Effector memory CD8-positive, alpha-beta T cell (primary cell): ENCODE measurements around the gene WFDC6.
"Not testable (repeated sequence)": the region's sequence is repeated elsewhere in the genome, so short reads cannot be mapped to it uniquely, and the experiment has no call there.

Source experiments
- ATAC-seq: fragments of 150-1000 bp; cut with Tn5 transposase; replicated peaks from 2 replicates; pipeline ENCODE4 v1.10.0; 2021; ENCODE audit warnings: mild to moderate bottlenecking, moderate library complexity
- DNase-seq, 3 experiments: peaks; one replicate each; pipeline ENCODE4 v3.0.0; 2021
- H3K27ac Mint-ChIP-seq, 2 donors: one replicate each; pipeline ENCODE4 v1.8.0; 2022; ENCODE audit warnings: mild to moderate bottlenecking in 2 of 2, mixed read lengths in 2 of 2, moderate library complexity in 2 of 2
- H3K27me3 Mint-ChIP-seq, 2 donors: one replicate each; pipeline ENCODE4 v1.8.0; 2022; ENCODE audit warnings: mixed read lengths in 2 of 2
- H3K36me3 Mint-ChIP-seq: one replicate; pipeline ENCODE4 v1.8.0; 2022; ENCODE audit warnings: mild to moderate bottlenecking, moderate library complexity, mixed read lengths; ENCODE audit not compliant: insufficient read depth
- H3K4me1 Mint-ChIP-seq, 2 donors: one replicate each; pipeline ENCODE4 v1.8.0; 2022; ENCODE audit warnings: low read depth in 2 of 2, mixed read lengths in 2 of 2
- H3K4me3 Mint-ChIP-seq, 2 donors: one replicate each; pipeline ENCODE4 v1.8.0; 2022; ENCODE audit warnings: mild to moderate bottlenecking in 2 of 2, mixed read lengths in 2 of 2, moderate library complexity in 2 of 2
- H3K9me3 Mint-ChIP-seq, 2 donors: one replicate each; pipeline ENCODE4 v1.8.0; 2022; ENCODE audit warnings: mixed read lengths in 2 of 2
- total RNA-seq, 9 experiments: gene quantifications; one replicate each; lab custom pipeline; 2026; lab: John Stamatoyannopoulos, UW

Gene WFDC6
- total RNA-seq = 0 reads per million in 9 experiments

- Mint-ChIP-seq H3K4me3 (no peak within 1 kb of the TSS), H3K4me1 (no peaks in the 10 kb centered on the region), H3K36me3 (no peaks in the 10 kb centered on the region), H3K9me3 (no peaks in the 10 kb centered on the region), H3K27me3 (peaks cover 50 to 51% of the 10 kb centered on the region in 2 donors), H3K27ac (no peak within 1 kb of the TSS)
- no peak for DNase-seq
- ATAC-seq = no peak
These were observed at the start of gene WFDC6 for GRCh38 chr20:45539382-45539781. WFDC6 (minus strand) TSS chr20:45539482; CDS start chr20:45539407, 75 bp downstream.

GRCh38 chr20:45588800-45589199 is 49.5 kb upstream of the WFDC6 start:
- DNase-seq = no peak
- H3K4me3 Mint-ChIP-seq = no peak overlapping the region
- no peaks in the 10 kb centered on the region for H3K9me3 Mint-ChIP-seq
- no peaks in the 10 kb centered on the region for H3K36me3 Mint-ChIP-seq
- H3K27me3 Mint-ChIP-seq = peaks cover 20 to 43% of the 10 kb centered on the region in 2 donors
- no peak overlapping the region for H3K27ac Mint-ChIP-seq
- H3K4me1 Mint-ChIP-seq = no peaks in the 10 kb centered on the region
- no peak for ATAC-seq

GRCh38 chr20:45585986-45586385 is 46.7 kb upstream of the WFDC6 start:
- DNase-seq, H3K36me3 Mint-ChIP-seq, H3K4me3 Mint-ChIP-seq, ATAC-seq, H3K4me1 Mint-ChIP-seq, H3K9me3 Mint-ChIP-seq, H3K27ac Mint-ChIP-seq: not testable (repeated sequence)
- peaks cover 0 to 35% of the 10 kb centered on the region in 2 donors for H3K27me3 Mint-ChIP-seq

- not testable (repeated sequence) for H3K9me3 Mint-ChIP-seq, DNase-seq, H3K4me1 Mint-ChIP-seq, H3K36me3 Mint-ChIP-seq, ATAC-seq, H3K27ac Mint-ChIP-seq, H3K4me3 Mint-ChIP-seq
- H3K27me3 Mint-ChIP-seq = peaks cover 4 to 47% of the 10 kb centered on the region in 2 donors
These were observed 45.0 kb upstream of the WFDC6 start for GRCh38 chr20:45584294-45584693.

- Mint-ChIP-seq H3K27ac (no peak overlapping the region), H3K9me3 (no peaks in the 10 kb centered on the region), H3K4me3 (no peak overlapping the region), H3K4me1 (no peaks in the 10 kb centered on the region), H3K36me3 (no peaks in the 10 kb centered on the region), H3K27me3 (peaks cover 11 to 46% of the 10 kb centered on the region in 2 donors)
- no peak for DNase-seq
- no peak for ATAC-seq
These were observed 44.2 kb upstream of the WFDC6 start for GRCh38 chr20:45583502-45583901.

GRCh38 chr20:45581702-45582101 is 42.4 kb upstream of the WFDC6 start:
- H3K4me1 Mint-ChIP-seq = no peaks in the 10 kb centered on the region
- no peaks in the 10 kb centered on the region for H3K36me3 Mint-ChIP-seq
- DNase-seq (no peak), ATAC-seq (no peak)
- H3K27ac Mint-ChIP-seq = no peak overlapping the region
- no peak overlapping the region for H3K4me3 Mint-ChIP-seq
- no peaks in the 10 kb centered on the region for H3K9me3 Mint-ChIP-seq
- peaks cover 11 to 34% of the 10 kb centered on the region in 2 donors for H3K27me3 Mint-ChIP-seq

- H3K36me3 Mint-ChIP-seq = no peaks in the 10 kb centered on the region
- H3K4me3 Mint-ChIP-seq = no peak within 1 kb of the TSS
- no peaks in the 10 kb centered on the region for H3K9me3 Mint-ChIP-seq
- H3K27ac Mint-ChIP-seq = no peak within 1 kb of the TSS
- ATAC-seq (no peak), DNase-seq (no peak)
- H3K4me1 Mint-ChIP-seq = no peaks in the 10 kb centered on the region
- H3K27me3 Mint-ChIP-seq = peaks cover 14 to 42% of the 10 kb centered on the region in 2 donors
These were observed 39.9 kb upstream of the WFDC6 start, which contains the start of gene WFDC8 for GRCh38 chr20:45579184-45579583. WFDC8 (minus strand) TSS chr20:45579284; CDS start chr20:45579247, 37 bp downstream.

- Mint-ChIP-seq H3K4me1 (no peaks in the 10 kb centered on the region), H3K4me3 (no peak overlapping the region), H3K27me3 (peaks cover 23 to 51% of the 10 kb centered on the region in 2 donors), H3K36me3 (no peaks in the 10 kb centered on the region), H3K9me3 (no peaks in the 10 kb centered on the region), H3K27ac (no peak overlapping the region)
- DNase-seq = no peak
- ATAC-seq = no peak
These were observed 38.9 kb upstream of the WFDC6 start for GRCh38 chr20:45578231-45578630.

GRCh38 chr20:45576995-45577394 is 37.7 kb upstream of the WFDC6 start:
- Mint-ChIP-seq H3K4me3 (no peak overlapping the region), H3K27ac (no peak overlapping the region), H3K9me3 (no peaks in the 10 kb centered on the region), H3K4me1 (no peaks in the 10 kb centered on the region), H3K36me3 (no peaks in the 10 kb centered on the region), H3K27me3 (peaks cover 31 to 55% of the 10 kb centered on the region in 2 donors)
- ATAC-seq (no peak), DNase-seq (no peak)

GRCh38 chr20:45575931-45576330 is 36.6 kb upstream of the WFDC6 start:
- H3K4me1 Mint-ChIP-seq = no peaks in the 10 kb centered on the region
- no peak for ATAC-seq
- no peak overlapping the region for H3K4me3 Mint-ChIP-seq
- H3K27me3 Mint-ChIP-seq = peaks cover 36 to 50% of the 10 kb centered on the region in 2 donors
- H3K36me3 Mint-ChIP-seq = no peaks in the 10 kb centered on the region
- no peaks in the 10 kb centered on the region for H3K9me3 Mint-ChIP-seq
- H3K27ac Mint-ChIP-seq = no peak overlapping the region
- DNase-seq = no peak

GRCh38 chr20:45569650-45570049 is 30.4 kb upstream of the WFDC6 start:
- not testable (repeated sequence) for H3K4me1 Mint-ChIP-seq, H3K27ac Mint-ChIP-seq, H3K9me3 Mint-ChIP-seq, H3K4me3 Mint-ChIP-seq, H3K36me3 Mint-ChIP-seq, ATAC-seq, DNase-seq
- H3K27me3 Mint-ChIP-seq = peaks cover 38 to 40% of the 10 kb centered on the region in 2 donors

GRCh38 chr20:45564760-45565276 is 25.5 kb upstream of the WFDC6 start:
- DNase-seq (no peak), ATAC-seq (no peak)
- H3K4me3 Mint-ChIP-seq = no peak overlapping the region
- no peaks in the 10 kb centered on the region for H3K4me1 Mint-ChIP-seq
- peaks cover 3 to 5% of the 10 kb centered on the region in 2 donors for H3K9me3 Mint-ChIP-seq
- no peaks in the 10 kb centered on the region for H3K36me3 Mint-ChIP-seq
- H3K27me3 Mint-ChIP-seq = peaks cover 47 to 54% of the 10 kb centered on the region in 2 donors
- H3K27ac Mint-ChIP-seq = no peak overlapping the region

GRCh38 chr20:45555198-45555597 is 15.9 kb upstream of the WFDC6 start:
- Mint-ChIP-seq H3K27me3 (peaks cover 51 to 53% of the 10 kb centered on the region in 2 donors), H3K4me3 (no peak overlapping the region), H3K27ac (no peak overlapping the region), H3K36me3 (no peaks in the 10 kb centered on the region), H3K4me1 (no peaks in the 10 kb centered on the region), H3K9me3 (no peaks in the 10 kb centered on the region)
- no peak for DNase-seq
- ATAC-seq = no peak

GRCh38 chr20:45552456-45552855 is 13.2 kb upstream of the WFDC6 start:
- Mint-ChIP-seq H3K4me1 (no peaks in the 10 kb centered on the region), H3K9me3 (no peaks in the 10 kb centered on the region), H3K27ac (no peak overlapping the region), H3K27me3 (peaks cover 48 to 58% of the 10 kb centered on the region in 2 donors), H3K4me3 (no peak overlapping the region), H3K36me3 (no peaks in the 10 kb centered on the region)
- DNase-seq (no peak), ATAC-seq (no peak)
